Measurements from ENCODE around the gene ADAMTS1.

ADAMTS1 gene

DNA sequence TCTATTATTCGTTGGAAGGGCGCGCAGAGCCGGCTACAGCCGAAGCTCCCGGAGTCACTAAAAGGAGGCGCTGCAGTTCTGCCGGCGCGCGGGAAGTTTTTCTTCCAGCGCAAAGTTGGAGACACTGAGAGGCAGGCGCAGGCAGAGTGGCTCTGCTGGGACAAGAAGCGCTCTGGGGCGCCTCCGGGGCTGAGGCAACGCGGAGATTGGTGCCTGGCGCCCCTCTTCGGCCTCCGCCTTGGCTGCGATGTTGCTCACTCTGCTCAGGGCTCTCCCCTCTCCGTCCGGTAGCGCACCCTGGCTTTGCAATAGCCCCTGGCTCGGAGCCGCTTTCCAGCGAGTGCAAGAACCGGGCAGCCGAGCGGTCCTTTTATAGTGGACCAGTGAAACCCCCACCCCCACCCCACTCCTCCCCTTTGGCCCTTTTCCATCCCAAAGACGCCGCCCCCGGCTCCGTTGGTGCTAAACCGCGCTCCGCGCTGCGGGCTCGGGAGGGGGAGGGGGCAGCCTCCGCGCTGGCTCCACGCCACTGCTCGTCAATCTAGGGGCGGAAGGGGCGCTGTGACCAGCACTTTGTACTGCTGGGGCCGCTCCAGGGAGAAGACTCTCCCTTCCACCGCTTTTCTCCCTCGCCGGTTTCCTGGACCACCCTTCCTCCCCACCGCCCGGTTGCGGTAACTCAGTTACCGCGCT is at the start of gene ADAMTS1:
TSS of gene ADAMTS1 (minus strand) at position 344 of the 693 bp plus-strand sequence. CDS start 455 bp downstream, outside the sequence.
- Histone ChIP-seq H3K27ac (ENCODE audit: low read depth, low read length) (peak within 1 kb of the TSS; percentile 85), H3K4me1 (ENCODE audit: control insufficient read depth in 1 of 2, insufficient read depth in 2 of 2, low read length in 2 of 2) (peaks cover 4 to 26% of the 10 kb centered on the region in 2 donors)

GRCh38 chr21:26892151-26892550 is 46.9 kb upstream of the ADAMTS1 start:
- Histone ChIP-seq H3K27ac (ENCODE audit: low read depth, low read length) (no peak overlapping the region), H3K4me3 (ENCODE audit: low read depth in 1 of 2, low read length in 2 of 2) (no peak overlapping the region), H3K4me1 (ENCODE audit: control insufficient read depth in 1 of 2, insufficient read depth in 2 of 2, low read length in 2 of 2) (no peaks in the 10 kb centered on the region), H3K9me3 (ENCODE audit: control insufficient read depth in 1 of 2, low read length in 2 of 2) (no peaks in the 10 kb centered on the region), H3K36me3 (ENCODE audit: control insufficient read depth in 1 of 2, insufficient read depth in 2 of 2, low read length in 2 of 2) (no peaks in the 10 kb centered on the region), H3K27me3 (ENCODE audit: control insufficient read depth in 1 of 2, insufficient read depth in 2 of 2, low read length in 2 of 2) (no peaks in the 10 kb centered on the region), H3K9ac (ENCODE audit: low read depth in 1 of 2, low read length in 2 of 2) (no peak overlapping the region)

More for the DNA sequence above, at the start of gene ADAMTS1:
- peaks cover 0 to 8% of the 10 kb centered on the region in 2 donors for H3K36me3 ChIP-seq (ENCODE audit: control insufficient read depth in 1 of 2, insufficient read depth in 2 of 2, low read length in 2 of 2)
- peak within 1 kb of the TSS; percentile 77 for H3K4me3 ChIP-seq (ENCODE audit: low read depth in 1 of 2, low read length in 2 of 2)
- H3K9me3 ChIP-seq (ENCODE audit: control insufficient read depth in 1 of 2, low read length in 2 of 2) = no peaks in the 10 kb centered on the region
- H3K27me3 ChIP-seq (ENCODE audit: control insufficient read depth in 1 of 2, insufficient read depth in 2 of 2, low read length in 2 of 2) = peaks cover 44 to 52% of the 10 kb centered on the region in 2 donors
- peak within 1 kb of the TSS; percentile 67 to 74 for H3K9ac ChIP-seq (ENCODE audit: low read depth in 1 of 2, low read length in 2 of 2)

- Histone ChIP-seq H3K9me3 (ENCODE audit: control insufficient read depth in 1 of 2, low read length in 2 of 2) (no peaks in the 10 kb centered on the region), H3K27ac (ENCODE audit: low read depth, low read length) (no peak overlapping the region), H3K9ac (ENCODE audit: low read depth in 1 of 2, low read length in 2 of 2) (no peak overlapping the region), H3K4me1 (ENCODE audit: control insufficient read depth in 1 of 2, insufficient read depth in 2 of 2, low read length in 2 of 2) (no peaks in the 10 kb centered on the region), H3K36me3 (ENCODE audit: control insufficient read depth in 1 of 2, insufficient read depth in 2 of 2, low read length in 2 of 2) (no peaks in the 10 kb centered on the region), H3K4me3 (ENCODE audit: low read depth in 1 of 2, low read length in 2 of 2) (no peak overlapping the region), H3K27me3 (ENCODE audit: control insufficient read depth in 1 of 2, insufficient read depth in 2 of 2, low read length in 2 of 2) (no peaks in the 10 kb centered on the region)
Measured at GRCh38 chr21:26888931-26889330, 43.7 kb upstream of the ADAMTS1 start.

- Histone ChIP-seq H3K4me1 (ENCODE audit: control insufficient read depth in 1 of 2, insufficient read depth in 2 of 2, low read length in 2 of 2) (no peaks in the 10 kb centered on the region), H3K9me3 (ENCODE audit: control insufficient read depth in 1 of 2, low read length in 2 of 2) (no peaks in the 10 kb centered on the region), H3K4me3 (ENCODE audit: low read depth in 1 of 2, low read length in 2 of 2) (no peak overlapping the region), H3K9ac (ENCODE audit: low read depth in 1 of 2, low read length in 2 of 2) (no peak overlapping the region), H3K27ac (ENCODE audit: low read depth, low read length) (no peak overlapping the region), H3K36me3 (ENCODE audit: control insufficient read depth in 1 of 2, insufficient read depth in 2 of 2, low read length in 2 of 2) (no peaks in the 10 kb centered on the region), H3K27me3 (ENCODE audit: control insufficient read depth in 1 of 2, insufficient read depth in 2 of 2, low read length in 2 of 2) (no peaks in the 10 kb centered on the region)
Measured at GRCh38 chr21:26888256-26888655, 43.0 kb upstream of the ADAMTS1 start.

DNA sequence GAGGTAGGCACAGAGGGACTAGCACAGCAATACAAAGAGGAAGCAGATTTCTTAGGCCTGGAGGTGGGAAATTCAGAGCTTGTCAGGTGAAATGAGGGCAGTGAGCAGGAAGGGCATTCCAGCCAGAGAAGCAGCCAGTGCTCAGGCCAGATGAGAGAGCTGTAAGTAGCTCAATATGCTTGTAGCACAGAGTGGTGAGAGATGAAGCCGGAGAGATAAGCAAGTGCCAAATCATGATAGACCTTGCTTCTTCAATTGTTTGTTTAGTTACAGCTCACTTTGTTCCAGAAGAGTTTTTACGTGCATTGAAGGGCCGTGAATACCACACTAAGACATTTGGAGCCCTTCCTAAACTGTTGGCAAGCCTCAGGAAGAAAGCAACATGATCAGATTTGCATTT is 42.0 kb upstream of the ADAMTS1 start:
- no peaks in the 10 kb centered on the region for H3K9me3 ChIP-seq (ENCODE audit: control insufficient read depth in 1 of 2, low read length in 2 of 2)
- no peaks in the 10 kb centered on the region for H3K27me3 ChIP-seq (ENCODE audit: control insufficient read depth in 1 of 2, insufficient read depth in 2 of 2, low read length in 2 of 2)
- H3K36me3 ChIP-seq (ENCODE audit: control insufficient read depth in 1 of 2, insufficient read depth in 2 of 2, low read length in 2 of 2) = no peaks in the 10 kb centered on the region
- H3K27ac ChIP-seq (ENCODE audit: low read depth, low read length) = no peak overlapping the region
- H3K4me1 ChIP-seq (ENCODE audit: control insufficient read depth in 1 of 2, insufficient read depth in 2 of 2, low read length in 2 of 2) = no peaks in the 10 kb centered on the region
- H3K9ac ChIP-seq (ENCODE audit: low read depth in 1 of 2, low read length in 2 of 2) = no peak overlapping the region
- H3K4me3 ChIP-seq (ENCODE audit: low read depth in 1 of 2, low read length in 2 of 2) = no peak overlapping the region

DNA sequence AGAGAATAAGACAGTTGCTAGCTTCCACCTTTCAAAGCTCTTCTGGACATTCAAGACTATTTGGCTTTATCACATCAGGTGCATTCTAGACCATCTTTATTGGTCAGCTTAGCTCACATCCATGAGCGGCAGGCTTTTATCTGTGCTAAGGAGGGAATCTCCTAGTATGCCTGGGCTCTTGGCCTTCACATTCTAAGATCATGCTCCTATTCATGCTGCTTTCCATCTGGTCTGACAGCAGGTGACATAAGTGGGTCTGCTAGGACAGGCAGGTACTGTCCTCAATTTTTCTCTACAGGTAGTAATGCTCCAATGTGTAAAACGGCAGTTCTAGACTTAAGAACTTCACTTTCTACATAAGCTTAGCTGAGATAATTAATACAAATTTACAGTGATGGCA is 39.2 kb upstream of the ADAMTS1 start:
- Histone ChIP-seq H3K9me3 (ENCODE audit: control insufficient read depth in 1 of 2, low read length in 2 of 2) (no peaks in the 10 kb centered on the region), H3K9ac (ENCODE audit: low read depth in 1 of 2, low read length in 2 of 2) (no peak overlapping the region), H3K4me1 (ENCODE audit: control insufficient read depth in 1 of 2, insufficient read depth in 2 of 2, low read length in 2 of 2) (no peaks in the 10 kb centered on the region), H3K27me3 (ENCODE audit: control insufficient read depth in 1 of 2, insufficient read depth in 2 of 2, low read length in 2 of 2) (no peaks in the 10 kb centered on the region), H3K36me3 (ENCODE audit: control insufficient read depth in 1 of 2, insufficient read depth in 2 of 2, low read length in 2 of 2) (no peaks in the 10 kb centered on the region), H3K4me3 (ENCODE audit: low read depth in 1 of 2, low read length in 2 of 2) (no peak overlapping the region), H3K27ac (ENCODE audit: low read depth, low read length) (no peak overlapping the region)

DNA sequence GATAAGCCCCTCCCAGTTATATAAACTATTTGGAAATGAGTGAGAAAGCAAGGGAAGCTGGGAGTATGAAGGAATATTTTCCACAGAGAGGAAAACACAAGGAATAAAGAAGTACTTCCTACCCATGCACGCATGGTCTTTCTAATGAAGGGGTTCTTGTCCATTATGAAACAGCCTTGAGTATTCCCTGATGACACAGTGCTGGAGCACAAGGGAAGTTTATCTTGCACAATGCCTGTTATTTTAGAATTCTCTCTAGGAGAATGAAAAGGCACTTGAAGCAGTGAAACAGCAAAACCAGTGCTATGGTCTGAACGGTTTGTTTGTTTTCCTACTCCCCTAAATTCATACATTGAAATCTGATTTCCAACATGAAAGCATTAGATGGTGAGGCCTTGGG is 38.6 kb upstream of the ADAMTS1 start:
- H3K27me3 ChIP-seq (ENCODE audit: control insufficient read depth in 1 of 2, insufficient read depth in 2 of 2, low read length in 2 of 2) = no peaks in the 10 kb centered on the region
- H3K9ac ChIP-seq (ENCODE audit: low read depth in 1 of 2, low read length in 2 of 2) = no peak overlapping the region
- H3K4me1 ChIP-seq (ENCODE audit: control insufficient read depth in 1 of 2, insufficient read depth in 2 of 2, low read length in 2 of 2) = no peaks in the 10 kb centered on the region
- H3K36me3 ChIP-seq (ENCODE audit: control insufficient read depth in 1 of 2, insufficient read depth in 2 of 2, low read length in 2 of 2) = no peaks in the 10 kb centered on the region
- no peaks in the 10 kb centered on the region for H3K9me3 ChIP-seq (ENCODE audit: control insufficient read depth in 1 of 2, low read length in 2 of 2)
- H3K4me3 ChIP-seq (ENCODE audit: low read depth in 1 of 2, low read length in 2 of 2) = no peak overlapping the region
- H3K27ac ChIP-seq (ENCODE audit: low read depth, low read length) = no peak overlapping the region

- no peak overlapping the region for H3K27ac ChIP-seq (ENCODE audit: low read depth, low read length)
- H3K4me1 ChIP-seq (ENCODE audit: control insufficient read depth in 1 of 2, insufficient read depth in 2 of 2, low read length in 2 of 2) = no peaks in the 10 kb centered on the region
- H3K9me3 ChIP-seq (ENCODE audit: control insufficient read depth in 1 of 2, low read length in 2 of 2) = no peaks in the 10 kb centered on the region
- H3K36me3 ChIP-seq (ENCODE audit: control insufficient read depth in 1 of 2, insufficient read depth in 2 of 2, low read length in 2 of 2) = no peaks in the 10 kb centered on the region
- H3K27me3 ChIP-seq (ENCODE audit: control insufficient read depth in 1 of 2, insufficient read depth in 2 of 2, low read length in 2 of 2) = no peaks in the 10 kb centered on the region
- H3K9ac ChIP-seq (ENCODE audit: low read depth in 1 of 2, low read length in 2 of 2) = no peak overlapping the region
- no peak overlapping the region for H3K4me3 ChIP-seq (ENCODE audit: low read depth in 1 of 2, low read length in 2 of 2)
Measured at GRCh38 chr21:26881504-26882228, 36.5 kb upstream of the ADAMTS1 start.

DNA sequence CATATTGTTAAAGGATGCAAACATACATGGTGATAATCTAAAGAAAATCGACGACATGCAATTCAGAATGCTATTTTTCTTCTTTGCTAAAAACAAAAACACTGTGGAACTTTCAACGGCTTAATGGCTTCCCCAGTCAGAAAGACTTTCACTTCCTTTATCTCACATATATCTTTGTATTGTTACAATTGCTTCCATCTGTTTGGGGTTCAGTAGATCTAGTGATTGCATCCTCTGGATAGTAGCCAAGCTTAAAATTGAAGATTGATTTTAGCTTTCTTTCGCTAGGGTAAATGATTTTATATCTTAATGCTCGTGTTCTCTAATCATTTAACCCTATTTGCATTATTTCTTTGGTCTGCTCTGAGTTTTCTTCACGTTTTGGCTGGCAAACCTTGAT is 31.8 kb upstream of the ADAMTS1 start:
- no peak overlapping the region for H3K27ac ChIP-seq (ENCODE audit: low read depth, low read length)
- H3K27me3 ChIP-seq (ENCODE audit: control insufficient read depth in 1 of 2, insufficient read depth in 2 of 2, low read length in 2 of 2) = no peaks in the 10 kb centered on the region
- H3K4me1 ChIP-seq (ENCODE audit: control insufficient read depth in 1 of 2, insufficient read depth in 2 of 2, low read length in 2 of 2) = no peaks in the 10 kb centered on the region
- H3K36me3 ChIP-seq (ENCODE audit: control insufficient read depth in 1 of 2, insufficient read depth in 2 of 2, low read length in 2 of 2) = no peaks in the 10 kb centered on the region
- H3K9ac ChIP-seq (ENCODE audit: low read depth in 1 of 2, low read length in 2 of 2) = no peak overlapping the region
- H3K9me3 ChIP-seq (ENCODE audit: control insufficient read depth in 1 of 2, low read length in 2 of 2) = no peaks in the 10 kb centered on the region
- H3K4me3 ChIP-seq (ENCODE audit: low read depth in 1 of 2, low read length in 2 of 2) = no peak overlapping the region

DNA sequence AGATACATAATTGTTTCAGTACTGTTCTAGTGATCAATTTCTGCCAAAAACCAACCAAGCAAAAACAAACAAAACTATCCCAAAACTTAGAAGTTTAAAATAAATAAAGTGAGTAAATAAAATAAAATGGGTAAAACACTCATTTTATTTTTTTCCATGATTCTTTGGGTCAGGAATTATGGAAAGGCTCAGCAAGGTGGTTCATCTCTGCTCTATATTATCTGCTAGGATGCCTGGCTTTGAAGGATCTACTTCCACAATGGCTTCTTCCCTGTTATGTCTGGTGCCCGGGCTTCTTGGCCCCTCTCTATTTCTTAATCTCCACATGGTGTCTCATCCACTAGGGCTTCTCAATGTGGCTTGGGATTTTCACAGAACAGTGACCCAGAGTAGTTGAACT is 29.1 kb upstream of the ADAMTS1 start:
- Histone ChIP-seq H3K36me3 (ENCODE audit: control insufficient read depth in 1 of 2, insufficient read depth in 2 of 2, low read length in 2 of 2) (no peaks in the 10 kb centered on the region), H3K4me1 (ENCODE audit: control insufficient read depth in 1 of 2, insufficient read depth in 2 of 2, low read length in 2 of 2) (no peaks in the 10 kb centered on the region), H3K4me3 (ENCODE audit: low read depth in 1 of 2, low read length in 2 of 2) (no peak overlapping the region), H3K9ac (ENCODE audit: low read depth in 1 of 2, low read length in 2 of 2) (no peak overlapping the region), H3K9me3 (ENCODE audit: control insufficient read depth in 1 of 2, low read length in 2 of 2) (no peaks in the 10 kb centered on the region), H3K27me3 (ENCODE audit: control insufficient read depth in 1 of 2, insufficient read depth in 2 of 2, low read length in 2 of 2) (no peaks in the 10 kb centered on the region), H3K27ac (ENCODE audit: low read depth, low read length) (no peak overlapping the region)
